ENCODE data around the gene RBM14.
"Not testable (repeated sequence)": the region's sequence is repeated elsewhere in the genome, so short reads cannot be mapped to it uniquely, and the experiment has no call there.

RBM14 gene

DNA sequence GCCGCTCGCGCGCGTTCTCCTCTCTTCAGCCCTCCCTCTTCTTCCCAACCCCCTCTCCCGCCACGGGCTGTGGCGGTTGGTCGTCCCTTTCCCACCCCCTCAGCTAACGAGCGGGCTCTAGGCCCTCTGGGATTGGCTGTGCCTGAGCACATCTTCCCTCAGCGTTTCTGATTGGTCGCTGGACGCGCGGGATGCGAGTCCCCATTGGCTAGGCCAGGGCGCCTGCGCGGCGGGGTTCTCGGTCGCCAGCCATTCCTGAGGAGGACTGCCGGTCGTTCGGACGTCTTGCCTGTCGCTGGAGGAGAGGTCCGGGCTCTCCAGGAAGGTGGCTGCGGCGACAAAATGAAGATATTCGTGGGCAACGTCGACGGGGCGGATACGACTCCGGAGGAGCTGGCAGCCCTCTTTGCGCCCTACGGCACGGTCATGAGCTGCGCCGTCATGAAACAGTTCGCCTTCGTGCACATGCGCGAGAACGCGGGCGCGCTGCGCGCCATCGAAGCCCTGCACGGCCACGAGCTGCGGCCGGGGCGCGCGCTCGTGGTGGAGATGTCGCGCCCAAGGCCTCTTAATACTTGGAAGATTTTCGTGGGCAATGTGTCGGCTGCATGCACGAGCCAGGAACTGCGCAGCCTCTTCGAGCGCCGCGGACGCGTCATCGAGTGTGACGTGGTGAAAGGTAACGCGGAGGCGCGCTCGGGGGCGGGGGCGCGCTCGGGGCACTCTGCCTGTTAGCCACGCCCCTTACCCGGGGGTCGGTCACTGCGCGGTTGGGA lies at the start of gene RBM14:
RBM14 (plus strand) TSS at position 252 of the 776 bp plus-strand sequence; CDS start at position 343, 91 bp downstream.
- peak; percentile 99 for DNase-seq

DNA sequence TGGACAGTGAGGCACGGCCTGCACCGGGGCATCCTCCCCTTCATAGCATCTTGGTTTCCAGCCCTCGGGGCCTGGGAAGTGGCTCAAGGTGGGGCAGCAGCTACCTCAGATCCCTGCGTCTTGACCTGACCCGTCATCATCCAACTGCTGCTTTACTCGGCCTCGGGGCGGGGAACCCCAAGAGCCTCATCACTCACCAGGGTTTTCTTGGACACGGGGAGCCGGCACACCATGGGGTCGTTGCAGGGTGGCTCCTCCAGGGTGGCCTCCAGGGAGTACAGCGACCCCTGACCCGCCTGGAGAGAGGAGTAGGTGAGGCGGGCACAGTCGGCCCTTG lies 48.7 kb upstream of the RBM14 start:
- DNase-seq, result no peak

- peak; percentile 73 for DNase-seq
Measured at GRCh38 chr11:66568124-66568916, 48.1 kb upstream of the RBM14 start, which contains the start of gene CTSF. Gene CTSF (minus strand): TSS chr11:66568606. CDS start chr11:66568486, 120 bp downstream.

GRCh38 chr11:66569076-66569475 lies 47.4 kb upstream of the RBM14 start:
- no peak for DNase-seq

DNA sequence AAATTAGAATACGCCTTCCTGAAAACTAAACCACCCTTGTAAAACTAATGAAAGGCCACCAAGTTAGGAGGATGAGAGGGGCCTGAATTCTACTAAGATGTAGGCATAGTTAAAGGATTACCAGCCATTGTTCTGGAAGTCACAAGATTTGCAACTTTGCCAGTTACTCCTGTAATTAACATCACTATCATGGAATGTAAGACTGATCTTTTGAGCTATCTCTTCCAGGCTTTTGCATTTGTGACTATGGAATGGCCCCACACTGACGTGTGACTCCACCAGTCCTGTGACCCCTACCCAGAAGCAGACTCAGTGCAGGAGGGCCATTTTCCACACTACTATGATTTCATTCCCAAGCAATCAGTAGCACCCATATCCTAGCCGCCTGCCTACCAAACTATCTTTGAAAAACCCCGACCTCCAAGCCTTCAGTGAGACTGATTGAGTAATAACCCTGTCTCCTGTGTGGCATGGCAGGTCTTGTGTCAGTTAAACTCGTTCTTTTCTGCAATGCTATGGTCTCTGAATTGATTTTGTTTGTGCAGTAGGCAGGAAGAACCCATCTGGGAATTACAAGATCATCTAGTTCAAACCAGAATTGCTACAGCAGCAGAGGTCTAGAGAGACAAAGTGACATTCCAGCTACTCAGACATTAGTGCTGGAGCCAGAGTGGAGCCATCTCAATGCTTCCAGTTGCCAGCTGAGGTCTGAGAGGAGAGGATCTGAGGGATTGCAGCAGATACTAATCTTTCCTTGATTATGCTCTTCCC lies 46.2 kb upstream of the RBM14 start:
- DNase-seq, result no peak

DNA sequence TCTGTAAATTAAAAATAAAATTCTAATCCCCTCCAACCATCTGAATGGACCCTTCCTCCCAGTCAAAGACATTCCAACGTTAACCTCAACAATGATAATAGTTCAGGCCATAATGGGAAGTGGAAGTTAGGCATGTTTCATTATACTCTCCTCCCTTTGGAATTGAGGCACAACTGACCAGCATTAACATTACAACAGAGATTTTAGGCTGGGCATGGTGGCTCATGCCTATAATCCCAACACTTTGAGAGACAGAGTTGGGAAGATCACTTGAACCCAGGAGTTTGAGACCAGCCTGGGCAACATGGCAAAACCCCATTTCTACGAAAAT lies 45.6 kb upstream of the RBM14 start:
- DNase-seq, result no peak

DNA sequence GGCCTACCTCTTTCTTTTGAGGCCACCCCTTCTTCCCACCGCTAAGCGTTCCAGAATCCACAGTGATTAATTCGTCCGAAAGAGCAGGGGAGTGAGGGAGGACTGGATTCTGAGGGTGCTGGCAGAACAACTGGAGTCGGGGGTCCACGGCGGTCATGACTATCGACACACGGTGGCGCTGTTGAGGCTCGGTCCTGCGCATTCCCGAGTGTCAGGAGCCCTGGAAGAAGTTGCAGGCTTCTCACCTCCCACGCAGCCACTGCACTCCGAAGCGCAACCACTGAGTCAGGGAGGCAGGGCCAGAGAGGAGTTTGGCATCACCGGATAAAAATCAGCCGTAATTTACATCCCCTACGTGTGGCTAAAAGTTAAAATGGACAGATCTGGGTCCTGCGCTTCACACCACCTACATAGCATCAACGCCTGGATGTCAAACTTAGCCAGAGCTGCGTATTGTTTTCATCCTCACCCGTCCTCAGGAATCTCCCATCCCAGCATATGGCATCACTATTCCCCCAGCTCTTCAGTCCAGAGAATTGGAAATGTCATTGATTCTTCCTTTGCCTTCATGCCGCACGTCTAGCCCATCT lies 37.3 kb upstream of the RBM14 start:
- DNase-seq, result peak; percentile 69

DNA sequence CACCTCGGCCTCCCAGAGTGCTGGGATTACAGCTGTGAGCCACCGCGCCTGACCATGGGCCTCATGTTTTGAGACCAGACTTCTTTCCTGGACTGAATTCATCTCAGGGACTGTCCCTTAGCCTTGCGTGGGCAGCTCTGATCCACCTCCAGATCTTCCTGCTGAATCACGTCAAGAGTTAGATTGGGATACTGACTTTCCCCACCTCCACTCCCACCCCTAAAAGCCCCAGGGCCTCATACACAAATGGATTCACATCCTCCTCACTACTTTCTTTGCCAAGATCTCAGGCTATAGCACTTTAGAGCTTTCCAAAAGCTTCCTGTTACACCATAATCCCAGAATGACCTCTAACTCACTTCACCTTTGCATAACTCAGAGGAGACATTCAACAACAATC lies 35.6 kb upstream of the RBM14 start:
- DNase-seq, result no peak

DNA sequence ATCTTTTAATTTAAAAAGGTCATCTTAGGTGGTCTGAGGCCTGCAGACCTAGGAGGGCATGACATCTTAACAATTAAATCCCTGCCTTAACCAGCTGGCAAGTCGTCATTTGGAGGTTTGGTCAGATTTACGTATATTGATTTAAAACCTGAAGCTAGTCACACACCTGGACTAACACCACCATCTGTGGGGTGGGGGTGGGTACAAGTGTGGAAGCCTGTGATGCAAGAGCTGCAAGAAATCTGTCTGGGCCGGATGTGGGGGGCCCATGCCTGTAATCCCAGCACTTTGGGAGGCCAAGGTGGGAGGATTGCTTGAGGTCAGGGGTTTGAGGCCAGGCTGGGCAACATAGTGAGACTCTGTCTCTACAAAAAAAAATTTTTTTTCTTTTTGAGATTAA lies 35.2 kb upstream of the RBM14 start:
- DNase-seq, result no peak

DNA sequence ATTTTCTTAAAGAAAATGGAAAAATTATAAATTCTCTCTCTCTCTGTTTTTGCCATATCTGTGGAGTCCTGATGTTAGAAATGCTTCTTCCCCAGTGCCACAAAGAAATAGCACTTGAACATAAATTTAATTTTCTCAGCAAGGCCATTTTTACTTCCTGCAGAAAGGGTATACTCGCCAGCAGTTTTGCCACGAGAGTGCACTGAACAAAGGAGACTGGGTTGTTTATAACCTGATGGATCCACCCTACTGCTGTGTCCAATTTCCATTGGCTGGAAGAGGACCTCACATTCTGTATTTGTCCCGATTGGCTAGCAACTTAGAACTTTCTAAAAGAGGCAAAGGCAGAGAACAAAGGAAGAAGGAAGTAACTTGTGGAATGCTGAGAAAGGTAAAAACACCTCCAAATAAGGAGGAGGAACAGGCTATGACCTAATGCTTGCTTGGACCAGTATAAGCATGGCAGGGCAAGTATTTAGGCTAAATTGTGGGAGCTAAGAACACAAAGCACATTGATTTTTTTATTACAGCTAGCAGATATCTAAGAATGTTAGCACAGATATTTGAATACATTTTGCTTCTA lies 33.8 kb upstream of the RBM14 start:
- DNase-seq, result not testable (repeated sequence)

- DNase-seq, result not testable (repeated sequence)
Measured at GRCh38 chr11:66585447-66585846, 31.0 kb upstream of the RBM14 start.

- no peak for DNase-seq
Measured at GRCh38 chr11:66586136-66586535, 30.3 kb upstream of the RBM14 start.

- DNase-seq, result not testable (repeated sequence)
Measured at GRCh38 chr11:66589315-66589714, 27.1 kb upstream of the RBM14 start.

DNA sequence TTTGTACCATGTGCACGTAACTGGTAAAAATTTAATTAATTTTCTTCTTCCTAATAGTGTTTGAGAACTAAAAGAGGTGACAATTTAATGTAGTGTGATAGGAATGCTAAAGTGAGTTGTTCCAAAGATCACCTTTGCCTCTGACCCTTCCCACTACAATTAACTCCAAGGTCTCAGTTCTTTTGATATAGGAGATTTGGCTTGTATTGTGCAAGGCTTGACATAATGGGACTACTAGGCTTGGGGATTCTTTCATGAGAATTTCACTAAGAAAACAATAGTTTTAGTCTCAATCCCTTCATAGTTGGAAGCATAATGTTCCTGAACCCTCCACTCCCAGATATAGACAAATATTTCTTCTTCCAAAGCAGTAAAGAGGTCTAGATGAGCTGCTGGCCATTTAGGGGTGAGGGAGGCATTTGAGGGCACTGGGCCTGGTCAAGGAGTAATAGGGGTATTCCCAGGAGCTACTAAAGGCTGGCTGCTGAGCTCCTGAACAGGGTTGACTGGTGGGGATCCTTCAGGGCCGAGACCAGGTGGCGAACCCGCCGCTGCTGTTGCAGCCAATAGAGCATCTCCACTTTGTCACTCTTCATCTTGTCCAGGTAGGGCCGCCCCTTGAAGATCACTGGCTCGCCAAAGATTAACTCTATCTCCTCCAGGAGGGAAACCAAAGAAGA lies 26.3 kb upstream of the RBM14 start:
- no peak for DNase-seq

DNA sequence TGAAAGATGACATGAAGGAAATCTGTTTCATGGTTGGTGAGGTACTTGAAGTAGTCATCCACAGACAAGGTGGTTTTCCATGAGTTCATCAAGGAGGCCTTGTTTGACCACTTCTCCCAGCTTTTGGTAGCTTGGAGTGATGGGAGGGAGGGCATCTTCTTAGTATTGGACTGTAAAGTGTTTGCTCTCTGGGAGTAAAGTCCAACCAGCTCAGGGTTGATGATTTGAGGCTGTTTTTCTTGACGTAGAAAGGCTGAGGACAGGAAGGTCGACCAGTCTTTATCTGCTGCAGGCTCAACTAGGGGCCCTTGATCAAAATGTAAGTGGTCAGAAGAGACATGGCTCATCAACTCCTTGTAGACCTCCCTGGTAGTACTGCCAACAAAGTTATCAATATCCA lies 25.3 kb upstream of the RBM14 start:
- no peak for DNase-seq

- peak; percentile 98 for DNase-seq
Measured at GRCh38 chr11:66592457-66593302, 23.8 kb upstream of the RBM14 start, which contains the start of the genes CCDC87 and CCS. Gene CCDC87 (minus strand): TSS chr11:66593063. CDS start chr11:66593015, 48 bp downstream. Gene CCS (plus strand): TSS chr11:66593185. CDS start chr11:66593262, 77 bp downstream.

GRCh38 chr11:66593303-66593635 lies 23.2 kb upstream of the RBM14 start:
- DNase-seq, result no peak

- DNase-seq, result no peak
Measured at GRCh38 chr11:66593650-66594049, 22.8 kb upstream of the RBM14 start.

DNA sequence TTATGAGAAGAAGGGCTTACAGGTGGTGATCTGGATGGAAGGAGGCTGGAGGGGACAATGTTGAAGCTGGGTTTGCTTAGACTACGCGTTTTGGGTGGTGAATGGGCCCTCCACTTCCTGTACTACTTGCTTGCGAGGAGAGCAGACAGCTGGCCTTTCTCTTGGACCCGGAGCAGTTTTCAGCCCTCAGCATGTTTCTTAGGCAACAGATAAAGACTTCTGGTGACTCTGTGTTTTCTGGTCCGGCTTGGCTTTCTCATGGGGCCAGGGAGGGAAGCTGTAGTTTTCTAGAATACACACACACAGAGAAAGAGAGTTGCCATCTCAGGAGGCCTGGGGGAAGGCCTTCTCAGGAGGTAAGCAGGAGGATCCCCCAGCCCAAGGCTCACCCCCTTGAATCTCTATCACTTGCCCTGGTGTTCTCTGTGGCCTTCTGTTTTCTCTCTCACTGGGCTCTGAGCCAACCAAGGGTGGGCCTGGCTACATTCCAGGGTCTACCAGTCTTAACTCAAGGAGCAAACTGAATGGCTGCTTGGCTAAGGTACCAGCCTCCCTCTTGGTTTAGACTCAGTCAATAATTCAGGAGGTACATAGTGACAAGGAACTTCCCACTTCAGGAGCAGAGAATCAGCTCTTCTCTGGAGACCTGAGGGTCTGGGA lies 21.1 kb upstream of the RBM14 start:
- no peak for DNase-seq

- DNase-seq, result no peak
Measured at GRCh38 chr11:66598993-66599392, 17.4 kb upstream of the RBM14 start.

DNA sequence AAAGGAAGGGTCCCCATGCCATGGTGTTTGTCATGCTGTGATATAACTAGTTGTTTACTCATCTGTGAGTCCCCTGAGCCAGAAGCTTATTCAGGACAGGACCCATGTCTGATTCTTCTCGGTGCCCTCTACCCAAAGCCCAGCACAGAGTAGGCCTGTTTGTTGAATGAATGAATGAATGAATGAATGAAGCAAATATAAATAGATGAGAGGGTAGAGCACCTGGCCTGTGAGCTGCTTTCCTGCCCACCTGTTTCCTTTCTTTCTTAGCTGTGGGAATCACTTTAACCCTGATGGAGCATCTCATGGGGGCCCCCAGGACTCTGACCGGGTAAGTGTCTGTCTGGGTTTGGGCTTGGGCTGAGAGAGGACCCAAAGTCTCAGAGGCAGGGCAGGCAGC lies 16.2 kb upstream of the RBM14 start:
- DNase-seq, result no peak
